ENCODE results near the gene STAT3.

STAT3 gene

GRCh38 chr17:42411905-42412679, 23.9 kb upstream of the STAT3 start:
- TF ChIP-seq CTCF (IDR thresholded peaks at IDR 0.05): no peak

- TF ChIP-seq CTCF (IDR thresholded peaks at IDR 0.05): no peak
These were observed 23.1 kb upstream of the STAT3 start for GRCh38 chr17:42411361-42411760.

- TF ChIP-seq CTCF (IDR thresholded peaks at IDR 0.05): no peak
These were observed 22.1 kb upstream of the STAT3 start for GRCh38 chr17:42410319-42410685.

- TF ChIP-seq CTCF (IDR thresholded peaks at IDR 0.05): no peak
These were observed 21.5 kb upstream of the STAT3 start for GRCh38 chr17:42409523-42410318.

GRCh38 chr17:42408061-42408460, 19.8 kb upstream of the STAT3 start:
- no peak for TF ChIP-seq CTCF (IDR thresholded peaks at IDR 0.05)

GRCh38 chr17:42407289-42407836, 19.1 kb upstream of the STAT3 start:
- TF ChIP-seq CTCF (IDR thresholded peaks at IDR 0.05): no peak

- no peak for TF ChIP-seq CTCF (IDR thresholded peaks at IDR 0.05)
These were observed 18.5 kb upstream of the STAT3 start for GRCh38 chr17:42406615-42407288.
